Measurements from ENCODE around the gene CDH26. TPM values are rescaled to one million over a fixed set of nuclear protein-coding genes. Genes with fewer than 3 reads are reported as not detected.

The CDH26 gene
- total and polyA plus RNA-seq, 10 of the 15 experiments (the other 5 are each of a cell fraction or from before 2014, with no cell fraction given), result 0.03 to 0.19 (median 0.08) TPM; not detected in 4

DNA sequence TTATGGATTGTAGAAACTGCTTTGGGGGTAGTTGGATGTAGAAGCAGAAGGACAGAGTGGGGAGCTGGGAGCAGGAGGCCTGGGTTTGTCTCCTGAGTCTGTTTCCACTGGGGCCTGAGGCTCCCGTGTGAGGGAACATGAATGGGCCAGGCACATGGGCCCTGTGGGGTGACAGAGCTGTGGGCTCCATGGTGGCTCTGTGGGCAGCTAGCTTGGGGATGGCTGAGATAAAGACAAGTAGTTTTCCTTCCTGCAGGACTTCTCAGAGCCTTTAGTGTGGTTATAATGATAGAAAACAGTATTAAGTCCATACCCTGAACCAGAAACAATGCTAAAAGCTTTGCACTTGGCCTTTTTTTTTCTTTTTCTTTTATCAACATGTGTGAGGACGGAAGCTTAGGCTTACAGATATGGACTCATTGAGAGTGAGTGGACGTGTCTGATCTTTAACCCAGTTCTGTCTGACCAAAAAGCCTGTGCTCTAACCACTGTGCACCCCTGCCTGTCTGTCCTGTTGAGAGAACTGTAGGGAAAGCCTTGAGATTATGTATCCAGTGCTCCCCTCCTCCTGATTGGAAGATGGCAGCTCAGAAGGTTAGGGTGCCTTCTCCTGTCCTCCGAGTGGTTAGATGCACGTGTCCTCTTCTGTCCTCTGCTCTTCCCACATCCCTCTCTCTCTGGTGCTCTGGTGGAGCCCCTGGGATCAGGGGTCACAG, 98.3 kb downstream of the CDH26 start (continued):
- TF ChIP-seq, protein P1, sequence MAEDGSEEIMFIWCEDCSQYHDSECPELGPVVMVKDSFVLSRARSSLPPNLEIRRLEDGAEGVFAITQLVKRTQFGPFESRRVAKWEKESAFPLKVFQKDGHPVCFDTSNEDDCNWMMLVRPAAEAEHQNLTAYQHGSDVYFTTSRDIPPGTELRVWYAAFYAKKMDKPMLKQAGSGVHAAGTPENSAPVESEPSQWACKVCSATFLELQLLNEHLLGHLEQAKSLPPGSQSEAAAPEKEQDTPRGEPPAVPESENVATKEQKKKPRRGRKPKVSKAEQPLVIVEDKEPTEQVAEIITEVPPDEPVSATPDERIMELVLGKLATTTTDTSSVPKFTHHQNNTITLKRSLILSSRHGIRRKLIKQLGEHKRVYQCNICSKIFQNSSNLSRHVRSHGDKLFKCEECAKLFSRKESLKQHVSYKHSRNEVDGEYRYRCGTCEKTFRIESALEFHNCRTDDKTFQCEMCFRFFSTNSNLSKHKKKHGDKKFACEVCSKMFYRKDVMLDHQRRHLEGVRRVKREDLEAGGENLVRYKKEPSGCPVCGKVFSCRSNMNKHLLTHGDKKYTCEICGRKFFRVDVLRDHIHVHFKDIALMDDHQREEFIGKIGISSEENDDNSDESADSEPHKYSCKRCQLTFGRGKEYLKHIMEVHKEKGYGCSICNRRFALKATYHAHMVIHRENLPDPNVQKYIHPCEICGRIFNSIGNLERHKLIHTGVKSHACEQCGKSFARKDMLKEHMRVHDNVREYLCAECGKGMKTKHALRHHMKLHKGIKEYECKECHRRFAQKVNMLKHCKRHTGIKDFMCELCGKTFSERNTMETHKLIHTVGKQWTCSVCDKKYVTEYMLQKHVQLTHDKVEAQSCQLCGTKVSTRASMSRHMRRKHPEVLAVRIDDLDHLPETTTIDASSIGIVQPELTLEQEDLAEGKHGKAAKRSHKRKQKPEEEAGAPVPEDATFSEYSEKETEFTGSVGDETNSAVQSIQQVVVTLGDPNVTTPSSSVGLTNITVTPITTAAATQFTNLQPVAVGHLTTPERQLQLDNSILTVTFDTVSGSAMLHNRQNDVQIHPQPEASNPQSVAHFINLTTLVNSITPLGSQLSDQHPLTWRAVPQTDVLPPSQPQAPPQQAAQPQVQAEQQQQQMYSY (CRISPR knock-in tag; IDR thresholded peaks at IDR 0.05), result no peak
- TF ChIP-seq JUNB (IDR thresholded peaks at IDR 0.05), result no peak
- TF ChIP-seq STAT3 (IDR thresholded peaks at IDR 0.05; ENCODE audit: low read depth, low read length), result no peak
- no peak for TF ChIP-seq POU2F2 (IDR thresholded peaks at IDR 0.05; ENCODE audit: borderline replicate concordance, low read depth, low read length)
- no peak for TF ChIP-seq SUPT20H (IDR thresholded peaks at IDR 0.05; ENCODE audit: borderline replicate concordance, control insufficient read depth, low read depth, low read length)
- no peak for TF ChIP-seq CHD4 (IDR thresholded peaks at IDR 0.05)
